SK-N-SH (cell line): ENCODE measurements around the gene SULT1A3. TPM values are rescaled to one million over a fixed set of nuclear protein-coding genes. Genes with fewer than 3 reads are reported as not detected.

ENCODE experiments used
- CTCF ChIA-PET: fragments of 300-600, 350-600 bp; formaldehyde crosslinking; extraction: SDS; loops from one replicate; lab custom pipeline; 2021; lab: Yijun Ruan, JAX
- POLR2A ChIA-PET: fragments of 350-600 bp; sonication (Branson Sonifier 250); formaldehyde crosslinking; extraction: SDS; loops from one replicate; lab custom pipeline; 2020; ENCODE audit warnings: antibody characterized with exemption, inconsistent platforms; lab: Yijun Ruan, JAX
- DNase-seq: peaks from one replicate; pipeline ENCODE4 v3.0.0; 2012
- H2AFZ ChIP-seq: fragments of 200-600 bp; sonication (generic); 2 replicates; pipeline ENCODE4 v1.8.1; 2016; ENCODE audit warnings: antibody characterized with exemption, mild to moderate bottlenecking, low read depth
- H3F3A ChIP-seq: fragments of 200-600 bp; sonication (generic); replicated peaks from 2 replicates; pipeline ENCODE3; 2016; ENCODE audit warnings: antibody characterized with exemption, mild to moderate bottlenecking; ENCODE audit not compliant: insufficient read depth
- H3K27ac ChIP-seq, 2 experiments: fragments of 200-500 bp in 1 of 2; fragments of 200-600 bp in 1 of 2; sonication (Bioruptor generic) in 1 of 2; sonication (generic), shearing (Covaris generic) in 1 of 2; 2 replicates each; pipeline versions ENCODE4 v1.5.1 to v1.6.1; 2014 to 2016; ENCODE audit warnings: low read depth in 2 of 2, inconsistent platforms in 1 of 2, low read length in 1 of 2, mild to moderate bottlenecking in 1 of 2, mixed read lengths in 1 of 2
- H3K27me3 ChIP-seq: fragments of 200-600 bp; sonication (generic), shearing (Covaris generic); 2 replicates; pipeline ENCODE4 v1.6.1; 2016; ENCODE audit warnings: mixed run types; ENCODE audit not compliant: insufficient read depth
- H3K36me3 ChIP-seq, 2 experiments: fragments of 200-500 bp in 1 of 2; fragments of 200-600 bp in 1 of 2; sonication (Bioruptor generic) in 1 of 2; sonication (generic) in 1 of 2; replicated peaks in 1 of 2; 2 replicates each; pipeline versions ENCODE3 to v1.5.1; 2014 to 2016; ENCODE audit warnings: low read length in 1 of 2, mild to moderate bottlenecking in 1 of 2; ENCODE audit not compliant: insufficient read depth in 2 of 2, control insufficient read depth in 1 of 2
- H3K4me1 ChIP-seq, 2 experiments: fragments of 200-500 bp in 1 of 2; fragments of 200-600 bp in 1 of 2; sonication (Bioruptor generic) in 1 of 2; sonication (generic), shearing (Covaris generic) in 1 of 2; 2 replicates each; pipeline versions ENCODE4 v1.5.1 to v1.6.1; 2014 to 2016; ENCODE audit warnings: low read depth in 1 of 2, low read length in 1 of 2, mixed run types in 1 of 2; ENCODE audit not compliant: insufficient read depth in 2 of 2, control insufficient read depth in 1 of 2
- H3K4me2 ChIP-seq: fragments of 200-600 bp; sonication (generic), shearing (Covaris generic); 2 replicates; pipeline ENCODE4 v1.6.1; 2017; ENCODE audit warnings: mixed run types
- H3K4me3 ChIP-seq, 2 experiments: fragments of 200-500 bp in 1 of 2; fragments of 200-600 bp in 1 of 2; sonication (Bioruptor generic) in 1 of 2; sonication (generic), shearing (Covaris generic) in 1 of 2; 2 replicates each; pipeline versions ENCODE4 v1.5.1 to v1.8.1; 2014 to 2016; ENCODE audit warnings: low read depth in 2 of 2, inconsistent platforms in 1 of 2, low read length in 1 of 2, mild to moderate bottlenecking in 1 of 2, mixed read lengths in 1 of 2, moderate library complexity in 1 of 2
- H3K79me2 ChIP-seq: fragments of 200-600 bp; sonication (generic); 2 replicates; pipeline ENCODE4 v1.8.1; 2017; ENCODE audit warnings: mild to moderate bottlenecking; ENCODE audit not compliant: insufficient read depth
- H3K9ac ChIP-seq: fragments of 200-600 bp; sonication (generic); 2 replicates; pipeline ENCODE4 v1.6.1; 2017; ENCODE audit warnings: mixed run types
- H3K9me2 ChIP-seq: fragments of 200-600 bp; sonication (generic); 2 replicates; pipeline ENCODE4 v1.6.1; 2017; ENCODE audit warnings: mixed run types
- H3K9me3 ChIP-seq: fragments of 200-600 bp; sonication (generic); 2 replicates; pipeline ENCODE4 v1.6.1; 2017; ENCODE audit warnings: mixed run types, mild to moderate bottlenecking, moderate library complexity
- H4K20me1 ChIP-seq: fragments of 200-600 bp; sonication (generic); 2 replicates; pipeline ENCODE4 v1.6.1; 2017; ENCODE audit warnings: mild to moderate bottlenecking, mixed run types; ENCODE audit not compliant: insufficient read depth
- CHD2 ChIP-seq: fragments of 150-350 bp; IDR thresholded peaks from 2 replicates; pipeline ENCODE4 v1.6.1; 2018; ENCODE audit warnings: low read length; ENCODE audit not compliant: partially characterized antibody
- ELF1 ChIP-seq: IDR thresholded peaks from 2 replicates; pipeline ENCODE4 v1.4.0; 2012
- EZH2phosphoT487 ChIP-seq: fragments of 200-600 bp; sonication (generic); IDR thresholded peaks from 2 replicates; pipeline ENCODE4 v1.6.1; 2017; ENCODE audit warnings: low read depth, mixed run types, mild to moderate bottlenecking, antibody characterized with exemption, moderate library complexity, borderline replicate concordance
- FOSL2 ChIP-seq: IDR thresholded peaks from 2 replicates; pipeline ENCODE4 v1.4.0; 2012; ENCODE audit warnings: low read depth, mild to moderate bottlenecking, moderate library complexity, borderline replicate concordance
- FOXJ3 ChIP-seq: sonication (generic); formaldehyde crosslinking; IDR thresholded peaks from 2 replicates; pipeline ENCODE4 v1.5.1; 2020; ENCODE audit warnings: mild to moderate bottlenecking, missing genetic modification reagents
- FOXM1 ChIP-seq: IDR thresholded peaks from 2 replicates; pipeline ENCODE4 v1.4.0; 2012; ENCODE audit warnings: low read depth, mild to moderate bottlenecking
- GABPA ChIP-seq: IDR thresholded peaks from 2 replicates; pipeline ENCODE4 v1.4.0; 2012; ENCODE audit warnings: low read depth, mild to moderate bottlenecking
- IRF3 ChIP-seq: fragments of 150-350 bp; IDR thresholded peaks from 2 replicates; pipeline ENCODE4 v1.6.1; 2016; ENCODE audit warnings: mild to moderate bottlenecking, low read depth, low read length
- NFIC ChIP-seq: IDR thresholded peaks from 2 replicates; pipeline ENCODE4 v1.4.0; 2012; ENCODE audit warnings: borderline replicate concordance
- RXRA ChIP-seq: IDR thresholded peaks from 2 replicates; pipeline ENCODE4 v1.4.0; 2012; ENCODE audit warnings: low read depth, mild to moderate bottlenecking, borderline replicate concordance
- TEAD4 ChIP-seq: IDR thresholded peaks from 2 replicates; pipeline ENCODE4 v1.4.0; 2012; ENCODE audit warnings: mild to moderate bottlenecking, borderline replicate concordance; ENCODE audit not compliant: insufficient read depth
- USF1 ChIP-seq: IDR thresholded peaks from 2 replicates; pipeline ENCODE4 v1.4.0; 2012; ENCODE audit warnings: low read depth, borderline replicate concordance
- USF2 ChIP-seq: fragments of 150-350 bp; IDR thresholded peaks from 2 replicates; pipeline ENCODE4 v1.6.1; 2017; ENCODE audit warnings: antibody characterized with exemption, low read length, low read depth, borderline replicate concordance
- YY1 ChIP-seq: IDR thresholded peaks from 2 replicates; pipeline ENCODE4 v1.4.0; 2012; ENCODE audit warnings: low read depth, mild to moderate bottlenecking
- WGBS: methylation state at CpG from one replicate; pipeline ENCODE4 v1.1.6; 2017; ENCODE audit warnings: low lambda C conversion rate; 5-methylcytosine and 5-hydroxymethylcytosine counted together
- polyA plus RNA-seq, 3 experiments: library from polyadenylated mRNA; depleted of rRNA; stranded (reverse); fragments of >200 nt; gene quantifications; 2 replicates each; pipeline ENCODE4 v1.2.3, GENCODE V29; 2012

Gene SULT1A3
- polyA plus RNA-seq, 1 of the 3 experiments (the other 2 are of a cell fraction) = 20.4 TPM

GRCh38 chr16:30157214-30157613 lies 41.8 kb upstream of the SULT1A3 start (continued):
- no peak for TF ChIP-seq USF1
- TF ChIP-seq ELF1 = no peak

GRCh38 chr16:30163538-30163937 lies 35.5 kb upstream of the SULT1A3 start:
- no peaks in the 10 kb centered on the region for H4K20me1 ChIP-seq
- H3K4me1 ChIP-seq = no peaks in the 10 kb centered on the region
- H3K79me2 ChIP-seq = no peaks in the 10 kb centered on the region
- no peaks in the 10 kb centered on the region for H3K27me3 ChIP-seq
- no peak overlapping the region for H3K4me3 ChIP-seq
- TF ChIP-seq NFIC (no peak), TEAD4 (no peak), FOXJ3 (no peak), USF2 (no peak), RXRA (no peak), FOXM1 (no peak), IRF3 (no peak), FOSL2 (no peak), EZH2phosphoT487 (no peak), YY1 (no peak), CHD2 (no peak), GABPA (no peak)
- H3F3A ChIP-seq = no peaks in the 10 kb centered on the region
- no peaks in the 10 kb centered on the region for H3K36me3 ChIP-seq
- no peaks in the 10 kb centered on the region for H3K9me3 ChIP-seq
- no peak overlapping the region for H3K9ac ChIP-seq
- ChIA-PET CTCF (no interaction called here), POLR2A (no interaction called here)
- no peak for DNase-seq
- no peak overlapping the region for H3K4me2 ChIP-seq
- no peak overlapping the region for H3K27ac ChIP-seq
- WGBS = 90% methylated on average over 3 of the region's 3 CpGs
- no peak overlapping the region for H2AFZ ChIP-seq
- no peaks in the 10 kb centered on the region for H3K9me2 ChIP-seq
